ENCODE results near the gene XXYLT1.

- TF ChIP-seq CTCF (IDR thresholded peaks at IDR 0.05) (no peak), POLR2A (IDR thresholded peaks at IDR 0.05) (no peak)
Observed at GRCh38 chr3:195069501-195070251, 201.3 kb downstream of the XXYLT1 start.
